Stimulated activated CD8-positive, alpha-beta memory T cell treated with anti-CD3 and anti-CD28 coated beads, Interleukin-12 subunit alpha, Interleukin-12 subunit beta, amount 100 ng/mL, for 4 hours (primary cell): ENCODE data around the gene DRP2.
"Not testable (repeated sequence)": the region's sequence is repeated elsewhere in the genome, so short reads cannot be mapped to it uniquely, and the experiment has no call there.

Experiments
- DNase-seq: peaks from one replicate; pipeline ENCODE4 v3.0.0-alpha.2; 2020; ENCODE audit warnings: low read depth

The DRP2 gene

GRCh38 chrX:101219116-101219863 is at the start of gene DRP2:
TSS of gene DRP2 (plus strand) at chrX:101219786. CDS start at chrX:101231648, 11,862 bp downstream.
- DNase-seq: no peak

- no peak for DNase-seq
Measured at GRCh38 chrX:101171883-101172400, 47.6 kb upstream of the DRP2 start.

- DNase-seq: no peak
Measured at GRCh38 chrX:101176439-101176838, 43.1 kb upstream of the DRP2 start.

- DNase-seq: not testable (repeated sequence)
Measured at GRCh38 chrX:101184876-101185275, 34.7 kb upstream of the DRP2 start.

- not testable (repeated sequence) for DNase-seq
Measured at GRCh38 chrX:101187961-101188360, 31.6 kb upstream of the DRP2 start.

GRCh38 chrX:101190736-101191135 is 28.9 kb upstream of the DRP2 start:
- no peak for DNase-seq

GRCh38 chrX:101191217-101191750 is 28.3 kb upstream of the DRP2 start:
- no peak for DNase-seq

GRCh38 chrX:101195442-101196173 is 24.0 kb upstream of the DRP2 start:
- DNase-seq: no peak

GRCh38 chrX:101203761-101204351 is 15.7 kb upstream of the DRP2 start:
- DNase-seq: no peak

- no peak for DNase-seq
Measured at GRCh38 chrX:101206471-101206870, 13.1 kb upstream of the DRP2 start.

- DNase-seq: no peak
Measured at GRCh38 chrX:101208152-101208905, 11.3 kb upstream of the DRP2 start.

- no peak for DNase-seq
Measured at GRCh38 chrX:101210630-101211029, 9.0 kb upstream of the DRP2 start.

GRCh38 chrX:101217689-101218088 is 1.9 kb upstream of the DRP2 start:
- DNase-seq: no peak

- no peak for DNase-seq
Measured at GRCh38 chrX:101219864-101220346, 319 bp downstream of the DRP2 start.

- no peak for DNase-seq
Measured at GRCh38 chrX:101220662-101221260, 1.2 kb downstream of the DRP2 start.

- no peak for DNase-seq
Measured at GRCh38 chrX:101223226-101223625, 3.6 kb downstream of the DRP2 start.

GRCh38 chrX:101229170-101229569 is 9.6 kb downstream of the DRP2 start:
- no peak for DNase-seq

- no peak for DNase-seq
Measured at GRCh38 chrX:101230636-101231035, 11.1 kb downstream of the DRP2 start.

GRCh38 chrX:101231080-101231479 is 11.5 kb downstream of the DRP2 start:
- DNase-seq: no peak

GRCh38 chrX:101232316-101232715 is 12.7 kb downstream of the DRP2 start:
- no peak for DNase-seq

GRCh38 chrX:101237041-101237440 is 17.5 kb downstream of the DRP2 start:
- no peak for DNase-seq
